HEK293T (cell line): Measurements from ENCODE around the gene ELK1.

Source experiments
- CTCF ChIA-PET: fragments of 350-600 bp; formaldehyde crosslinking; extraction: SDS; loops from one replicate; lab custom pipeline; 2021; ENCODE audit warnings: antibody characterized with exemption, inconsistent platforms; lab: Yijun Ruan, JAX
- POLR2A ChIA-PET: fragments of 350-600 bp; formaldehyde crosslinking; extraction: SDS; loops from one replicate; lab custom pipeline; 2020; ENCODE audit warnings: antibody characterized with exemption, inconsistent platforms; lab: Yijun Ruan, JAX
- DNase-seq: peaks from one replicate; pipeline ENCODE4 v3.0.0; 2012; ENCODE audit warnings: mixed read lengths; ENCODE audit errors: extremely low spot score
- ARNT ChIP-seq: fragments of 450-650 bp; IDR thresholded peaks from 2 replicates; pipeline ENCODE4 v1.6.1; 2017; ENCODE audit warnings: mild to moderate bottlenecking
- BHLHE40 ChIP-seq: fragments of 450-650 bp; IDR thresholded peaks from 2 replicates; pipeline ENCODE4 v1.6.1; 2016; ENCODE audit warnings: mild to moderate bottlenecking, moderate library complexity, borderline replicate concordance
- CTBP1 ChIP-seq: fragments of 450-650 bp; IDR thresholded peaks from 2 replicates; pipeline ENCODE4 v1.6.1; 2016; ENCODE audit warnings: borderline replicate concordance
- ELF4 ChIP-seq: fragments of 450-650 bp; IDR thresholded peaks from 2 replicates; pipeline ENCODE4 v1.6.1; 2017; ENCODE audit warnings: antibody characterized with exemption
- FOXA1 ChIP-seq: fragments of 450-650 bp; IDR thresholded peaks from 2 replicates; pipeline ENCODE4 v1.6.1; 2016; ENCODE audit warnings: mild to moderate bottlenecking
- FOXK2 ChIP-seq: fragments of 450-650 bp; IDR thresholded peaks from 2 replicates; pipeline ENCODE4 v1.6.1; 2016; ENCODE audit warnings: mild to moderate bottlenecking
- FOXM1 ChIP-seq: fragments of 450-650 bp; IDR thresholded peaks from 2 replicates; pipeline ENCODE4 v1.6.1; 2017; ENCODE audit warnings: mild to moderate bottlenecking, borderline replicate concordance
- HDGF ChIP-seq: fragments of 450-650 bp; IDR thresholded peaks from 2 replicates; pipeline ENCODE4 v1.6.1; 2017; ENCODE audit warnings: antibody characterized with exemption, borderline replicate concordance
- L3MBTL2 ChIP-seq: fragments of 450-650 bp; conservative IDR thresholded peaks from 2 replicates; pipeline ENCODE4 v1.6.1; 2016; ENCODE audit warnings: mild to moderate bottlenecking
- LEF1 ChIP-seq: fragments of 450-650 bp; IDR thresholded peaks from 2 replicates; pipeline ENCODE4 v1.6.1; 2017; ENCODE audit warnings: mild to moderate bottlenecking, borderline replicate concordance
- NFRKB ChIP-seq: fragments of 450-650 bp; IDR thresholded peaks from 2 replicates; pipeline ENCODE4 v1.6.1; 2016; ENCODE audit warnings: mild to moderate bottlenecking, moderate library complexity
- SP1 ChIP-seq: fragments of 450-650 bp; IDR thresholded peaks from 2 replicates; pipeline ENCODE4 v1.6.1; 2017
- SUZ12 ChIP-seq: fragments of 450-650 bp; IDR thresholded peaks from 2 replicates; pipeline ENCODE4 v1.6.1; 2016; ENCODE audit warnings: mild to moderate bottlenecking
- TARDBP ChIP-seq: fragments of 450-650 bp; IDR thresholded peaks from 2 replicates; pipeline ENCODE4 v1.6.1; 2016
- ZNF384 ChIP-seq: fragments of 450-650 bp; IDR thresholded peaks from 2 replicates; pipeline ENCODE4 v1.6.1; 2016
- TF ChIP-seq, protein P1 (sequence below): fragments of 450-650 bp; IDR thresholded peaks from 2 replicates; pipeline ENCODE4 v1.6.1; 2016

The ELK1 gene

DNA sequence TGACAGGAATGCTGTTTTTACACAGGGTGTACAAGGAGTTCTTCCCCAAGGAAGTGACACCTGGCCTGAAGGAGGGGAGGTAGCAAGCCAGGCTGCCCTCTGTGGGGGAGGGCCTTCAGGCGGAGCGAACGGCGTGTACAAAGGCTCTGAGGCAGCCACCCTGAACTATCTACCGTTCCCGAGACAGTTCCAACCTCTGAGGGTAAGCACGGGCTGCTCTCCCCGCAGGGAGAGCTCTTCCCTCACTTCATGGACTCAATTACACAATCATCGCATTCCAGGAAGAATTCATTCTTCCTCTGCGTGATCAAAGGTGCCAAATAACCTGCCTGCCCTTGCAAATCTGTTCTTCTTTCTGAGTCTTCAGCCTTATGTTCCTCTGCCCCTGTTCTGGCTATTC lies 4.8 kb downstream of the ELK1 start:
- ChIA-PET CTCF (no interaction called here), POLR2A (no interaction called here)
- TF ChIP-seq ELF4 (no peak), FOXK2 (no peak), TARDBP (no peak), CTBP1 (no peak)
- no peak for DNase-seq

DNA sequence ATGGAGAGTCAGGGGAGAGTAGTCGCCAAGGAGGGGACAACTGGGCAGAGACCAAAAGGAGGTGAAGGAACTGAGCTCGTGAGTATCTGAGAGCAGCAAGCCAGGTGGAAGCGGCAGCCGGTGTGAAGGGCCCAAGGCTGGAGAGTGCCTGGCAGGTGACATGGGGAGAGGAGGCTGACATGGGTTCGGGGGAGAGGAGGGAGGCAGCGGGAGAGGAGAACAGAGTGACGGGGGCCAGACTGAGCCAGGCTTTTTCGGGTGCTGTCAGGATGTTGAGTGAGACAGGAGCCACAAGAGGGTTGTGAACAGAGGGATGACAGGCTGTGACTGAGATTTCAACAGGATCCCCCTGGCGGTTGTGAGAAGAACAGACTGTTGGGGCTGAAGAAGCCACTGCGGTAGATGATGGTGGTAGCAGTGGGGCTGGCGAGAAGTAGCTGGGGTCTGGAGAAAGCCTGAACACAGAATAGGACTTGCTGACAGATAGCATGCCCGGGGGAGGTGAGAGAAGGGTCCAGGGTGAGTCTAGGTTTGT lies 5.7 kb downstream of the ELK1 start:
- peak; percentile 56 for DNase-seq
- ChIA-PET POLR2A (no interaction called here), CTCF (interaction anchor here (1.1 to 1.4 kb wide), 2 partner anchors 119 to 147 kb away, joined by 3 read pairs; no protein-coding TSS in a partner anchor)
- TF ChIP-seq FOXA1 (no peak), LEF1 (no peak), NFRKB (no peak), FOXM1 (no peak), HDGF (no peak), TARDBP (no peak), L3MBTL2 (no peak), ELF4 (no peak), SUZ12 (no peak), CTBP1 (no peak), ZNF384 (no peak), SP1 (no peak), FOXK2 (no peak), BHLHE40 (no peak), ARNT (no peak)
- TF ChIP-seq, protein P1, sequence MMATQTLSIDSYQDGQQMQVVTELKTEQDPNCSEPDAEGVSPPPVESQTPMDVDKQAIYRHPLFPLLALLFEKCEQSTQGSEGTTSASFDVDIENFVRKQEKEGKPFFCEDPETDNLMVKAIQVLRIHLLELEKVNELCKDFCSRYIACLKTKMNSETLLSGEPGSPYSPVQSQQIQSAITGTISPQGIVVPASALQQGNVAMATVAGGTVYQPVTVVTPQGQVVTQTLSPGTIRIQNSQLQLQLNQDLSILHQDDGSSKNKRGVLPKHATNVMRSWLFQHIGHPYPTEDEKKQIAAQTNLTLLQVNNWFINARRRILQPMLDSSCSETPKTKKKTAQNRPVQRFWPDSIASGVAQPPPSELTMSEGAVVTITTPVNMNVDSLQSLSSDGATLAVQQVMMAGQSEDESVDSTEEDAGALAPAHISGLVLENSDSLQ, result no peak

DNA sequence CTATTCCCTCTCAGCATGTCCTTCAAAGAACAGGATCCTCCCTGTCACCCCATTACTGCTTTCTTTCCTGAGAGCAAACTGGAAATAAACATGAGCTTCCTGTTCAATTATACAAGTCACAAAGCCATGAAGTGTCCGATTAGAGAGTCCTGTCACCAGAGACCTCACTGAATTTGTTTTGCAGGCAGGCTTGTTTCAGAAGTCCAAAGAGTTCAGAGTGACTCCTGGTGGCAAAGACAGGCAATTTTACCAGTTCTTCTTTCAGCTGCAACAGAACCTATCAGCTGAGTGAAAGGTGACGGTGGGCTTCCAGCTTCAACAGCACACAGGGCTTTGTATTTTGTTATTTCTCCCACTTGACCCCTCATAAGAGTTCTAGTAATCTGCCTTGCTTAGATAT lies 6.4 kb downstream of the ELK1 start:
- ChIA-PET POLR2A (no interaction called here), CTCF (interaction anchor here (1.1 to 1.4 kb wide), 2 partner anchors 118 to 147 kb away, joined by 3 read pairs; no protein-coding TSS in a partner anchor)
- DNase-seq, result no peak
- TF ChIP-seq HDGF (no peak), TARDBP (no peak), NFRKB (no peak), FOXK2 (no peak), BHLHE40 (no peak)

DNA sequence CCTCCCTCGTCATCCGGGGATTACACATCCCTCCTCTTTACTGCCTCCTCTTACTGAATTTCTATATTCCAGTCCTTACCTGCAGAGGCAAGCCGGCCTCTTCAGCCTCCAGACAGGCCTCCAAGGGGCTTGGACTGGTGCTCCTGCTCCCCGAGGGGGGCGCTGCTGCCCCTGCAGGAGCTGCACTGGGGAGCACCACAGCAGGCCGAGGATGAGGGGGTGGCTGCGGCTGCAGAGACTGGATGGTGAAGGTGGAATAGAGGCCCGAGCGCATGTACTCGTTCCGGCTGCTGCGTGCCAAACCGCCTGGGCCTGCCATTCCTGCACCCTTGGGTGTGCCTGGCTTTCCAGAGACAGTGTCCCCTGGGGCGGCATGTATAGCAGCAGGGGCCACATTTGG lies 11.5 kb downstream of the ELK1 start:
- DNase-seq, result no peak
- no peak for TF ChIP-seq SUZ12
- no peak for TF ChIP-seq ELF4
- no peak for TF ChIP-seq FOXA1
- no peak for TF ChIP-seq HDGF
- no peak for TF ChIP-seq BHLHE40
- TF ChIP-seq FOXK2, result no peak
- TF ChIP-seq CTBP1, result no peak
- TF ChIP-seq L3MBTL2, result no peak
- TF ChIP-seq SP1, result no peak
- no peak for TF ChIP-seq ZNF384
- no peak for TF ChIP-seq LEF1
- no peak for TF ChIP-seq TARDBP
- TF ChIP-seq FOXM1, result no peak
- ChIA-PET CTCF (interaction anchor here (0.5 kb wide), 1 partner anchor 31 kb away, joined by 3 read pairs; no protein-coding TSS in a partner anchor), POLR2A (no interaction called here)

DNA sequence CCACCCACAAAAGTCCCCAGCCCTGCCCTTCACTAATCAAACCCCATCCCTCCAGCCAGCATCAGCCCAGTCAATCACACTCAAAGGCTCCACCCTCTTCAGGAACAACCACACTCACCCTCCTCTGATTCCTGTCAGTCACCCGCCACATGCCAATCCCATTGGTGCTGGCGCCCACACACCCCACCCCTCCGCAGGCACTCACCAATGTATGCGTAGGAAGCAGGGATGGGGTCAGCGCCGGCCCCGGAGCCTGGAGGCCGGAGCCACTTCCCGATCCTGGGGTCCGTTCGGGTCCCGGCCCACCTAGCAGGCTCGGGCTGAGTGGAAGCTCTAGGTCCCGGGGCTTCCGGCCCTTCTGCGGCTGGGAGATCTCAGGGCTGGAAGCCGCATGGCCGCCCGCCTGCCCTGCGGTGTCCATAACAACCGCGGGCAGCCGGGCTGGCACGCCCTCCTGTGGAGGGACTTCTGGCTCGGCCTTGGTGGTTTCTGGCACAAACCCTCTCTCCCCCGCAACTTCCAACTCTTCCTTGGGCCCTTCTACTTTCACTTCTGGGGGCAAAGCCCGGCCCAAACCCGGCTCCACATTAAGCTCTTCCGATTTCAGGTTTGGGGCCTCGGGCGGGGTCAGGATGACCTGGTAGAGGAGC lies 12.7 kb downstream of the ELK1 start:
- TF ChIP-seq, protein P1, result peak; percentile 83
- no peak for TF ChIP-seq BHLHE40
- CTCF ChIA-PET, result no interaction called here
- POLR2A ChIA-PET, result no interaction called here
- no peak for DNase-seq

DNA sequence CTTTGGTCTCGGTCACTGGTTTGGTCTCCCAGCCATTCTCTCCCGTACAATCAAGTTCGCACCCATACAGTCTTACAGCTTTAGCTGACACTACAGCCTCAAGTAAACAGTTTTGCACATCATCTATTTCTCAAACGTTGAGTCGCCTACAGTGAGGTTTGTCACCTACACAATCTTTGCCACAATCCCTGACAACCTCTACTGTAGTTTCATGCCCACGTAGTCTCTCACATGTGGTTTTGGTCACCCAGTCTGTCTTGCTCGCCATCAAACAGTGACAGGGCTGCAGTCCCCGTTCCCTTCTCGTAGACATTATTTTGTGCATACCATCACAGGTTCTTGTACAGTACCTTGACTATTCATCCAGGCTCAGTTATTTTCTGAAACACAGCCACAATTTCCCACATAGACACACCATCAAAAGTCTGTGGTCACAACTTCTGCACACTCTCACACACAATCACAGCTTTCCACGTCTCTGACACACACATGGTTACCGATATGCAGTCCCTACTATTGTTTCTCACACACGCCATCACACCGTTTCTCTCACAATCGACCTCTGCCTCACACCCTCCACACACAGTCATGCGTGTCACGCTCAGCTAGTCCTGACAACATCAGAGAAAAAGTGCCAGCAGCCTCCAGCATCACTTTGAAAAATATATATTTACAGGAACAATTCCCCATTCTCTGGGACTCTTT lies 15.3 kb downstream of the ELK1 start:
- no peak for DNase-seq
- CTCF ChIA-PET, result no interaction called here
- TF ChIP-seq FOXA1, result no peak
- no peak for TF ChIP-seq LEF1
- TF ChIP-seq SUZ12, result no peak
- no peak for TF ChIP-seq ZNF384
- no peak for TF ChIP-seq HDGF
- TF ChIP-seq ELF4, result no peak
- no peak for TF ChIP-seq CTBP1
- TF ChIP-seq ARNT, result no peak
- TF ChIP-seq SP1, result no peak
- no peak for TF ChIP-seq BHLHE40
- TF ChIP-seq, protein P1, result no peak
- TF ChIP-seq NFRKB, result no peak
- TF ChIP-seq L3MBTL2, result no peak
- TF ChIP-seq FOXM1, result no peak
- TF ChIP-seq TARDBP, result no peak
- no peak for TF ChIP-seq FOXK2
- POLR2A ChIA-PET, result no interaction called here
